Gastroesophageal sphincter (tissue), 4 donors: Measurements from ENCODE around the gene POTEJ. TPM values are rescaled to one million over a fixed set of nuclear protein-coding genes. Genes with fewer than 3 reads are reported as not detected.
A peak's percentile ranks its signal among the peaks of the same experiment; 100 is the strongest.
"Not testable (repeated sequence)": the region's sequence is repeated elsewhere in the genome, so short reads cannot be mapped to it uniquely, and the experiment has no call there.

Experiments
- ATAC-seq: fragments of 150-250 bp; one replicate; pipeline ENCODE4 v1.9.1; 2016; ENCODE audit warnings: mild to moderate bottlenecking, moderate library complexity
- H3K27ac ChIP-seq, 4 donors: fragments of 200-600 bp; sonication (generic) in 3 of 4; 1 replicate in 3 of 4; 2 replicates in 1 of 4; pipeline ENCODE4 v1.5.1; 2016 to 2019
- H3K27me3 ChIP-seq: fragments of 200-600 bp; sonication (generic); one replicate; pipeline ENCODE4 v1.5.1; 2019
- H3K36me3 ChIP-seq, 2 donors: fragments of 200-600 bp; sonication (generic); one replicate each; pipeline ENCODE4 v1.5.1; 2019; ENCODE audit warnings: control low read depth in 1 of 2
- H3K4me1 ChIP-seq, 3 donors: fragments of 200-600 bp; sonication (generic); 1 replicate in 2 of 3; 2 replicates in 1 of 3; pipeline ENCODE4 v1.5.1; 2016 to 2019; ENCODE audit warnings: control low read depth in 2 of 3
- H3K4me3 ChIP-seq, 2 donors: fragments of 200-600 bp; sonication (generic); one replicate each; pipeline ENCODE4 v1.5.1; 2019; ENCODE audit warnings: mild to moderate bottlenecking in 1 of 2, moderate library complexity in 1 of 2
- H3K9me3 ChIP-seq, 3 donors: fragments of 200-600 bp; sonication (generic); one replicate each; pipeline ENCODE4 v1.5.1; 2017 to 2019; ENCODE audit warnings: control low read depth in 2 of 3
- WGBS, 2 donors: methylation state at CpG; one replicate each; pipeline ENCODE4 v1.1.5; 2018; ENCODE audit warnings: low coverage in 1 of 2; 5-methylcytosine and 5-hydroxymethylcytosine counted together
- small RNA-seq, 4 donors: library from RNA; depleted of rRNA; stranded (forward); fragments of <200 nt; gene quantifications; one replicate each; pipeline ENCODE3, GENCODE V24; 2016
- total RNA-seq, 4 donors: library from RNA; depleted of rRNA; stranded (reverse); fragments of >200 nt; gene quantifications; one replicate each; pipeline ENCODE4 v1.1.0, GENCODE V29; 2016
- TF ChIP-seq, protein P1 (sequence below), 4 experiments: fragments of 200-600 bp in 2 of 4; fragments of 450-650 bp in 2 of 4; sonication (generic) in 1 of 4; IDR thresholded peaks; one replicate each; pipeline ENCODE4 v1.5.1; 2017 to 2019; ENCODE audit warnings: antibody characterized with exemption in 4 of 4, mild to moderate bottlenecking in 2 of 4, moderate library complexity in 2 of 4

The POTEJ gene
- total RNA-seq, 4 donors from 2014 or later: not detected

DNA sequence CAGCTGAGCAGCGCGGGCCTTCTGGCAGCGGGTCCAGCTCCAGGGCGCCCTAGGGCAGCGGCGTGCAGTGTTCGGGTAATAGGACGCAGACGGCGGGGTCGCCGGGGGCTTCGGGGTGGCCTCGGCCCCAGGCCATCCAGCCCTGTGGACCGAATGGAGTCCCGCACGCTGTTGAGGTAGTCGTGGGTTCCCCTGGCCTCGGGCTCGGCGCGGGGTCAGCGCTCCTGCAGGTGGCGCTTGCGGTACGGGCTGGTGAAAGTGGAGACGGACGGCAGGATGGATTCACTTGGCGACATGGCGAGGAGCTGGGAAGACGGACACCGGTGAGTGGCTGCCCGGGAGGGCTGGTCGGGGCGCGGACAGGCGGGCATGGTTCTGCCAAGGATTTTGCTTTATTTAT lies 82.2 kb downstream of the POTEJ start:
- not testable (repeated sequence) for ATAC-seq, H3K4me1 ChIP-seq, H3K4me3 ChIP-seq, H3K27me3 ChIP-seq, H3K36me3 ChIP-seq, H3K27ac ChIP-seq, H3K9me3 ChIP-seq
- WGBS, 2 donors: no CpG with 5 or more reads among the region's 37 CpGs
- TF ChIP-seq, protein P1, sequence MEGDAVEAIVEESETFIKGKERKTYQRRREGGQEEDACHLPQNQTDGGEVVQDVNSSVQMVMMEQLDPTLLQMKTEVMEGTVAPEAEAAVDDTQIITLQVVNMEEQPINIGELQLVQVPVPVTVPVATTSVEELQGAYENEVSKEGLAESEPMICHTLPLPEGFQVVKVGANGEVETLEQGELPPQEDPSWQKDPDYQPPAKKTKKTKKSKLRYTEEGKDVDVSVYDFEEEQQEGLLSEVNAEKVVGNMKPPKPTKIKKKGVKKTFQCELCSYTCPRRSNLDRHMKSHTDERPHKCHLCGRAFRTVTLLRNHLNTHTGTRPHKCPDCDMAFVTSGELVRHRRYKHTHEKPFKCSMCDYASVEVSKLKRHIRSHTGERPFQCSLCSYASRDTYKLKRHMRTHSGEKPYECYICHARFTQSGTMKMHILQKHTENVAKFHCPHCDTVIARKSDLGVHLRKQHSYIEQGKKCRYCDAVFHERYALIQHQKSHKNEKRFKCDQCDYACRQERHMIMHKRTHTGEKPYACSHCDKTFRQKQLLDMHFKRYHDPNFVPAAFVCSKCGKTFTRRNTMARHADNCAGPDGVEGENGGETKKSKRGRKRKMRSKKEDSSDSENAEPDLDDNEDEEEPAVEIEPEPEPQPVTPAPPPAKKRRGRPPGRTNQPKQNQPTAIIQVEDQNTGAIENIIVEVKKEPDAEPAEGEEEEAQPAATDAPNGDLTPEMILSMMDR (IDR thresholded peaks at IDR 0.05): peak in 1 of 4 experiments; percentile 41

DNA sequence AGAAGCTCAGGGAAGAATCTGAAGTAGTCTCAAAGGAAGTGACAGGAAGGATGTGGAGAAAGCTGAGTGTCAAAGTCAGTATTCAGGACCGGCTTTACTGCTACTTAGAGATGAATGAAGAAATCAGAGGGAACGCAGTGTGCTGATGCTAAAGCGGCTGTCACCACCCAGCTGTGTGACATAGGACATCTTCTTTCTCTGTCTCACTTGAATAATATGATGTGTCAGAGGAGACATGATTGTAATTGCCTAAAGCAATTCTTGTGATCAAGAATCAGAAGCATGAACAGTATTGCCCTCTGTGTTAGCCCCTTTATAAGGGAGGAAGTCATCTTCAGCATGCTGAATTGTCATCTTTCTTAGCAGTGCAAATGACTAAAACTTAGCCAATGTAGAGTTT lies 92.0 kb downstream of the POTEJ start:
- H3K36me3 ChIP-seq, ATAC-seq, H3K27me3 ChIP-seq, H3K4me3 ChIP-seq, H3K9me3 ChIP-seq, H3K27ac ChIP-seq, H3K4me1 ChIP-seq: not testable (repeated sequence)
- 100% methylated on average over 2 of the region's 3 CpGs; no CpG with 5 or more reads in 1 of the 2 donors for WGBS, 2 donors

Small RNAs within 50 kb of the gene (small RNA-seq; reads per million reads assigned to genes)
- 0 reads per million in 4 donors for gene RF00017
- gene RNU6-848P: 0 reads per million in 4 donors

Other genes with a start within 250 kb of the POTEJ start
- under 1 TPM in 1 of 4 donors, not detected in 3; 0.04 TPM for gene POTEI, start 102.1 kb upstream of the POTEJ start, total RNA-seq
- not detected for gene CFC1B, start 90.2 kb upstream of the POTEJ start, total RNA-seq
- gene CFC1, start 11.9 kb upstream of the POTEJ start, total RNA-seq: under 1 TPM in 1 of 4 donors, not detected in 3; 0.54 TPM
- not detected for gene GPR148, start 117.6 kb downstream of the POTEJ start, total RNA-seq
- gene AMER3, start 144.1 kb downstream of the POTEJ start, total RNA-seq: under 1 TPM in 1 of 4 donors, not detected in 3; 0.27 TPM
- gene ARHGEF4, start 225.5 kb downstream of the POTEJ start, total RNA-seq: 10 to 100 TPM; 15.9 to 59.5 (median 21.8) TPM